ENCODE results near the gene RHOT1.

RHOT1 gene

GRCh38 chr17:32239456-32239855, 97.2 kb downstream of the RHOT1 start:
- no peak for TF ChIP-seq CTCF (IDR thresholded peaks at IDR 0.05; ENCODE audit: insufficient read depth, low read length)
- TF ChIP-seq, protein P1, sequence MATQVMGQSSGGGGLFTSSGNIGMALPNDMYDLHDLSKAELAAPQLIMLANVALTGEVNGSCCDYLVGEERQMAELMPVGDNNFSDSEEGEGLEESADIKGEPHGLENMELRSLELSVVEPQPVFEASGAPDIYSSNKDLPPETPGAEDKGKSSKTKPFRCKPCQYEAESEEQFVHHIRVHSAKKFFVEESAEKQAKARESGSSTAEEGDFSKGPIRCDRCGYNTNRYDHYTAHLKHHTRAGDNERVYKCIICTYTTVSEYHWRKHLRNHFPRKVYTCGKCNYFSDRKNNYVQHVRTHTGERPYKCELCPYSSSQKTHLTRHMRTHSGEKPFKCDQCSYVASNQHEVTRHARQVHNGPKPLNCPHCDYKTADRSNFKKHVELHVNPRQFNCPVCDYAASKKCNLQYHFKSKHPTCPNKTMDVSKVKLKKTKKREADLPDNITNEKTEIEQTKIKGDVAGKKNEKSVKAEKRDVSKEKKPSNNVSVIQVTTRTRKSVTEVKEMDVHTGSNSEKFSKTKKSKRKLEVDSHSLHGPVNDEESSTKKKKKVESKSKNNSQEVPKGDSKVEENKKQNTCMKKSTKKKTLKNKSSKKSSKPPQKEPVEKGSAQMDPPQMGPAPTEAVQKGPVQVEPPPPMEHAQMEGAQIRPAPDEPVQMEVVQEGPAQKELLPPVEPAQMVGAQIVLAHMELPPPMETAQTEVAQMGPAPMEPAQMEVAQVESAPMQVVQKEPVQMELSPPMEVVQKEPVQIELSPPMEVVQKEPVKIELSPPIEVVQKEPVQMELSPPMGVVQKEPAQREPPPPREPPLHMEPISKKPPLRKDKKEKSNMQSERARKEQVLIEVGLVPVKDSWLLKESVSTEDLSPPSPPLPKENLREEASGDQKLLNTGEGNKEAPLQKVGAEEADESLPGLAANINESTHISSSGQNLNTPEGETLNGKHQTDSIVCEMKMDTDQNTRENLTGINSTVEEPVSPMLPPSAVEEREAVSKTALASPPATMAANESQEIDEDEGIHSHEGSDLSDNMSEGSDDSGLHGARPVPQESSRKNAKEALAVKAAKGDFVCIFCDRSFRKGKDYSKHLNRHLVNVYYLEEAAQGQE (IDR thresholded peaks at IDR 0.05; ENCODE audit: insufficient replicate concordance, low read depth): no peak
- no peak for TF ChIP-seq GABPA (IDR thresholded peaks at IDR 0.05; ENCODE audit: low read depth)
- TF ChIP-seq SPI1 (IDR thresholded peaks at IDR 0.05; ENCODE audit: borderline replicate concordance, low read depth): no peak
- no peak for TF ChIP-seq POLR2AphosphoS5 (IDR thresholded peaks at IDR 0.05; ENCODE audit: low read depth)
- Histone ChIP-seq H3K27me3 (ENCODE audit: insufficient read depth, poor library complexity, severe bottlenecking) (no peaks in the 10 kb centered on the region), H3K4me3 (replicated peaks; ENCODE audit: insufficient read depth, low read length) (no peak overlapping the region), H3K27ac (replicated peaks) (no peak overlapping the region)
- no peak for DNase-seq (ENCODE audit: low read depth in 1 of 2, low spot score in 1 of 2)

DNA sequence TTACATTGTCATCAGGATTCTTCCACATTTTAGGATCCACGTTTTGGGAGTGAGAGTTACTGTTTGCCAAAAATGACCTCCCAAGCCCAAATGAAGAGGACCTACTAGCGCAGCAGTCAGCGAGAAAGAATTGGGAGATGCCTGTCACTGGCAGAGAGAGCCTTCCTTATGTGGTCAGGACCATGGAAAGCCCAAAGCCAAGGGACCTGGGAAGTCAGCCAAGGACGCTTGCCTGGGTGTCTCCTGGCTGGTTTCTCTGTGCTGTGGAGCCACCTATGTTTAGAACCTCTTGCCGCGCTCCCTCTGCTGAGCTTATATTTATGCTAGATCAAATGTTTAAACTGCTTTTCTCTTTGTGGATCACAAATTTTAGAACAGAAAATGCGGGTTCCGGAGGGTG, 98.4 kb downstream of the RHOT1 start:
- Histone ChIP-seq H3K4me3 (replicated peaks; ENCODE audit: insufficient read depth, low read length) (no peak overlapping the region), H3K27me3 (ENCODE audit: insufficient read depth, poor library complexity, severe bottlenecking) (no peaks in the 10 kb centered on the region), H3K27ac (replicated peaks) (no peak overlapping the region)
- no peak for TF ChIP-seq POLR2AphosphoS5 (IDR thresholded peaks at IDR 0.05; ENCODE audit: low read depth)
- TF ChIP-seq, protein P1 (IDR thresholded peaks at IDR 0.05; ENCODE audit: insufficient replicate concordance, low read depth): peak; percentile 86
- DNase-seq (ENCODE audit: low read depth in 1 of 2, low spot score in 1 of 2): no peak

DNA sequence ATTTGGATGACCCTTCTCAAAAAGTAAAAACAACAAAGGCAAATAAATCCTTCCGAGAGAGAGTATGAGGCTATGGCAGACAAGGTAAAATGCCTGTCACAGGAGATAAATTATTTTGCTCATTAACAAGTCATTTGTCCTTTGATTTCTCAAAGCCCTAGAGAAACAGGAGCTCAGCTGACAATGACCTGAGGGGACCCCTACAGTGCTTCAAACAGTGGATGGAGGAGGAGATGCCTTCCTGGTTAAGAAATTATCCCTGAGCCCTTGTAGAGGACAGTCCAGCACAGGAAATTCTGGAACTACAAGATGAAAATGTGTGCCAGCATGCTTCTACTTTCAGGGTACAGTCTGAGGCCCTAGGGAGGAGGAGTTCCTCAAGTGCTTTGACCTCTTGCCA, 99.3 kb downstream of the RHOT1 start:
- no peaks in the 10 kb centered on the region for H3K27me3 ChIP-seq (ENCODE audit: insufficient read depth, poor library complexity, severe bottlenecking)
- no peak overlapping the region for H3K27ac ChIP-seq (replicated peaks)
- no peak for DNase-seq (ENCODE audit: low read depth in 1 of 2, low spot score in 1 of 2)
- H3K4me3 ChIP-seq (replicated peaks; ENCODE audit: insufficient read depth, low read length): no peak overlapping the region
- TF ChIP-seq, protein P1 (IDR thresholded peaks at IDR 0.05; ENCODE audit: insufficient replicate concordance, low read depth): no peak
- no peak for TF ChIP-seq GABPA (IDR thresholded peaks at IDR 0.05; ENCODE audit: low read depth)
- TF ChIP-seq SPI1 (IDR thresholded peaks at IDR 0.05; ENCODE audit: borderline replicate concordance, low read depth): no peak
- TF ChIP-seq CTCF (IDR thresholded peaks at IDR 0.05; ENCODE audit: insufficient read depth, low read length): no peak
- TF ChIP-seq POLR2AphosphoS5 (IDR thresholded peaks at IDR 0.05; ENCODE audit: low read depth): no peak

DNA sequence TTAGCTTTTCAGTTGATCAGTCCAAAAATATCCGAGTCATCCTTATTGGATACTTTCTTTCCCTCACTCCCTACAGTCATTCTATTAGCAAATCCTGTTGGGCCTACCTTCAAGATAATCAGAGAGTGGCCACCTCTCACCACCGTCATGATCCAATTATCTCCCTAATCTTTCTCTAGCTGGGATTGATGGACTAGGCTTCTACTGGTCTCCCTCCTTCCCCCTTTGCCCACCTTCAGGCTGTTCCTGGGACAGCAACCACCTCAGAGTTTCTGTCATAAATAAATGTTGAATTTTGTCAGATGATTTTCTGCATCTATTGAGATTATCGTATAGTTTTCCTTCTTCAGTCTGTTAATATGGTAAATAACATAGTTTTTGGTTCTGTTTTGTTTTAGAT, 107.2 kb downstream of the RHOT1 start:
- Histone ChIP-seq H3K27me3 (ENCODE audit: insufficient read depth, poor library complexity, severe bottlenecking) (no peaks in the 10 kb centered on the region), H3K27ac (replicated peaks) (no peak overlapping the region), H3K4me3 (replicated peaks; ENCODE audit: insufficient read depth, low read length) (no peak overlapping the region)
- DNase-seq (ENCODE audit: low read depth in 1 of 2, low spot score in 1 of 2): no peak
- no peak for TF ChIP-seq CTCF (IDR thresholded peaks at IDR 0.05; ENCODE audit: insufficient read depth, low read length)
- TF ChIP-seq, protein P1 (IDR thresholded peaks at IDR 0.05; ENCODE audit: insufficient replicate concordance, low read depth): no peak
- TF ChIP-seq GABPA (IDR thresholded peaks at IDR 0.05; ENCODE audit: low read depth): no peak
- TF ChIP-seq POLR2AphosphoS5 (IDR thresholded peaks at IDR 0.05; ENCODE audit: low read depth): no peak
- no peak for TF ChIP-seq SPI1 (IDR thresholded peaks at IDR 0.05; ENCODE audit: borderline replicate concordance, low read depth)
